ENCODE measurements around the gene MTA3.
A peak's percentile ranks its signal among the peaks of the same experiment; 100 is the strongest.
"Not testable (repeated sequence)": the region's sequence is repeated elsewhere in the genome, so short reads cannot be mapped to it uniquely, and the experiment has no call there.

The MTA3 gene

GRCh38 chr2:42614838-42615237 is 46.4 kb downstream of the MTA3 start:
- FAIRE-seq, result no peak

- FAIRE-seq, result no peak
Measured at GRCh38 chr2:42618116-42618515, 49.7 kb downstream of the MTA3 start.

- no peak for FAIRE-seq
Measured at GRCh38 chr2:42618972-42619371, 50.5 kb downstream of the MTA3 start.

GRCh38 chr2:42621626-42622025 is 53.2 kb downstream of the MTA3 start:
- FAIRE-seq, result not testable (repeated sequence)

GRCh38 chr2:42622943-42623676 is 54.7 kb downstream of the MTA3 start:
- no peak for FAIRE-seq

GRCh38 chr2:42624047-42624446 is 55.6 kb downstream of the MTA3 start:
- FAIRE-seq, result peak; percentile 37

- not testable (repeated sequence) for FAIRE-seq
Measured at GRCh38 chr2:42628024-42628423, 59.6 kb downstream of the MTA3 start.

GRCh38 chr2:42636934-42637333 is 68.5 kb downstream of the MTA3 start:
- no peak for FAIRE-seq

- peak; percentile 47 for FAIRE-seq
Measured at GRCh38 chr2:42638080-42638784, 69.8 kb downstream of the MTA3 start.

- peak; percentile 34 for FAIRE-seq
Measured at GRCh38 chr2:42639340-42640077, 71.1 kb downstream of the MTA3 start.

- FAIRE-seq, result no peak
Measured at GRCh38 chr2:42640261-42640660, 71.8 kb downstream of the MTA3 start.

GRCh38 chr2:42642371-42642770 is 73.9 kb downstream of the MTA3 start:
- not testable (repeated sequence) for FAIRE-seq

- FAIRE-seq, result no peak
Measured at GRCh38 chr2:42645551-42645950, 77.1 kb downstream of the MTA3 start.

GRCh38 chr2:42648796-42649195 is 80.4 kb downstream of the MTA3 start:
- peak; percentile 85 for FAIRE-seq

GRCh38 chr2:42651057-42651456 is 82.6 kb downstream of the MTA3 start:
- no peak for FAIRE-seq

GRCh38 chr2:42652086-42652485 is 83.7 kb downstream of the MTA3 start:
- no peak for FAIRE-seq

GRCh38 chr2:42653039-42653438 is 84.6 kb downstream of the MTA3 start:
- no peak for FAIRE-seq

- FAIRE-seq, result no peak
Measured at GRCh38 chr2:42653908-42654445, 85.5 kb downstream of the MTA3 start.

GRCh38 chr2:42658306-42658705 is 89.9 kb downstream of the MTA3 start:
- FAIRE-seq, result no peak

- FAIRE-seq, result peak; percentile 56
Measured at GRCh38 chr2:42659609-42660008, 91.2 kb downstream of the MTA3 start.

GRCh38 chr2:42663106-42663780 is 94.8 kb downstream of the MTA3 start:
- peak; percentile 94 for FAIRE-seq

GRCh38 chr2:42663828-42664227 is 95.4 kb downstream of the MTA3 start:
- no peak for FAIRE-seq
